NCI-H460 (cell line): ENCODE measurements around the gene CD177. TPM values are rescaled to one million over a fixed set of nuclear protein-coding genes. Genes with fewer than 3 reads are reported as not detected.
"Not testable (repeated sequence)": the region's sequence is repeated elsewhere in the genome, so short reads cannot be mapped to it uniquely, and the experiment has no call there.

ENCODE experiments used
- DNase-seq: peaks from one replicate; pipeline ENCODE4 v3.0.0-alpha.2; 2016; ENCODE audit warnings: low read depth; ENCODE audit errors: extremely low read depth
- total RNA-seq: library from RNA; depleted of rRNA; stranded (reverse); fragments of >200 nt; shearing (Covaris generic); gene quantifications from 2 replicates; pipeline ENCODE4 v1.2.3, GENCODE V29; 2014

CD177 gene
- total RNA-seq, 1 experiment from 2014 or later = not detected

DNA sequence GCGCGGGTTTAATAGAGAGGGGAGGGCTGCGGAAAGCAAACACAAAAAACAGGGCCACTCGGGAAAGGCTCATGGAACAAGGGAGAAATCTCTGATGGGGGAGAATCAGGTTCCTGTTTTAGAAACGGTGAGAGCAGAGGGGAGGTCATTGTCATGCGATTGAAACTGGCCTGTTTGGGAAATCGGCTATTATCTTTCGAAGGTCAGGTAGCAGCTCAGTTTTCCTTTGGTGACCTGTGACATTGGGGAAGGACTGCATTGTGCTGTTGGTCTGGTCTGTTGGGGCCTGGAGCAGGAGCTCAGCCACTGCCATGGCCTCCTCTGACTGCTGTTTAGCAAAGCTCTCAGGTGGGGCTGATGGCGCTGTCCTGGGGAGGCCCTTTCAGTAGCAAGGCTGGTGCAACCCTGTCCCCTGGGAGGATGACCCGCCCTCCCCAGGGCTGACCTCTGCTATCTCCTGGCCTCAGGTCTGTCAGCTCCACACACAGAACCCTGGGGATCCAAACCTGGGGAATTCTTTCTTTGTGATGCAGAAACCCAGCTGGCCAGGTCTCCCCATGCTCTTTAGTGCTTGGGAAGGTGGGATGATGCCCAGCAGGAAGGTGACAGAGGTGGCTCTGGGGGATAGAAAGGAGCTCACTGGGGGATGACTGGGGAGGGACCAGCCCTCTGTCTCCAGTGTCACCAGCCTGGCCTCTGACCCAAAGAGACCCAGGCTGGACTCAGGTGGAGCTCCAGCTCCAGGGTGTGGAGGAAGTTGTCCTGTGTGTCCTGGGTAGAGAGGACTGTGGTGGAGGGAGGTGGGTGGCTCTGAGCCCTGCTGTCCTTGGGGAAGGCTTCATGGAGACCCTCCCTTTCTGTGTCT lies 21.2 kb upstream of the CD177 start:
- DNase-seq = no peak

DNA sequence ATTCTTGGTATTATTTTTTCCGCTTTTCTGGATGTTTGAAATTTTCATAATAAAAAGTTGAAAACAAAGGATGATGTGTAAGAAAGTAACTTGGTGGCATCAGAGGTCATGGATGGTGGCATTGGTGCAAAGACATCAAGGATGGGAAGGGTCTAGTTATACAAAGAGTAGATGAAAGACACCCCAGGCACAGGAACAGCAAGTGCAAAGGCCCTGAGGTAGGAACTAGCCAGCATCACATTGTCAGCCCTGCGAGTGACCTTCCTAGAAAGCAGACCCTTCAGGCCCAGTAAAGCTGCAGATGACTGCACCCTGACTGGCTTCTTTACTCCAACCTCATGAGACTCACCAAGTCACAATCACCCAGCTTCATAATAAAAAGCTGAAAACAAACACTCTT lies 17.0 kb upstream of the CD177 start:
- not testable (repeated sequence) for DNase-seq

DNA sequence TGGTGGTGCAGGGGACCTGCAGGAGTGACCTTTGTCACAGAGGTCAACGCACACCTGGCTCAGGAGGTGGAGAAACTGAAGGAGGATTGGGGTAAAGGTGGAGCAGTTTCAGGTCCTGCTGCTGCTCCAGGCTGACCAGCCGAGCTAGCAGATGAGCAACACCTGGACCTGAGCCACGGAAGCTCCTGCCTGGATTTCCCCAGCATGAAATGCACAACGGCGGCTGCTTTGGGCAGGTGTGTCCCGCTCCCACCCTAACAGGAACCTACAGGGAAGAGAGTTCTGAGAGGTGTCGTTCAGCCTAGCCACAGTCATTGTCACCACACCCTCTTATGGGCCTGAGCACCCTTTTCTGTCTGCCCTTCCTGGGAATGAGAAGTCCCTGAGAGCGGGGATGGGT lies 15.7 kb upstream of the CD177 start:
- DNase-seq = no peak

DNA sequence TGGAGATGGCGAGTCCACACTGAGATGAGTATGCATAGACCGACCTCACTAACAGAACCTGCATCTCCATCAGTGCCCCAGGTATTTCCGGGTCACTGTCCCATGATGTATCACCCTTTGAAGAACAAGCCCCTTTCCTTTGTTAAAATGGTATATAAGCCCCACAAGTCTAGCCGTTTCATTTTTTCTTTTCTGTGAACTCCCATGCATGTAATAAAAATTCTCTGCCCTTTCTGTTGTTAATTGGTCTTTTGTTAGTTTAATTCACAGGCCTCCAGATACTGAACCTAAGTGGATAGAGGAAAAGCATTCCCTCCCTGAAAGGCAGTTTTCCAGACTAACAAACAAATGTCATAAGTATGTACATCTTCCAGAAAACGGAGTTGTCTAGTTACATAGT lies 15.0 kb upstream of the CD177 start:
- no peak for DNase-seq

GRCh38 chr19:43339243-43339930 lies 14.1 kb upstream of the CD177 start:
- DNase-seq = not testable (repeated sequence)

- DNase-seq = not testable (repeated sequence)
These were observed 13.4 kb upstream of the CD177 start for GRCh38 chr19:43340101-43340500.

- not testable (repeated sequence) for DNase-seq
These were observed 12.4 kb upstream of the CD177 start for GRCh38 chr19:43341098-43341497.

DNA sequence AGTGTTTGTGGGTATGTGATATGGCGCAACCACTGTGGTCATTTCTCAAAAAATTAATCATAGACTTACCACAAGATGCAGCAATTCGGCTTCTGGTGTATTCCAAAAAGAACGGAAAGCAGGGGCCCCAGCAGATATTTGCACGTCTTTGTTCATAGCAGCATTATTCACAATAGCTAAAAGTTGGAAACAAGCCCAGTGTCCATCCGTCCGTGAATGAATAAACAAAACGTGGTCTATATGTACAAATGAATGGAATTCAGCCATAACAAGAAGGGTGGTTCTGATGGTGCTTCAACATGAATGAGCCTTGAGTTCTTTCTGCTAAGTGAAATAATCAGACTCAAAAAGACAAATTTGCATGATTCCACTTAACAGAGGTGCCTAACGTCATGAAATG lies 11.4 kb upstream of the CD177 start:
- DNase-seq = not testable (repeated sequence)

DNA sequence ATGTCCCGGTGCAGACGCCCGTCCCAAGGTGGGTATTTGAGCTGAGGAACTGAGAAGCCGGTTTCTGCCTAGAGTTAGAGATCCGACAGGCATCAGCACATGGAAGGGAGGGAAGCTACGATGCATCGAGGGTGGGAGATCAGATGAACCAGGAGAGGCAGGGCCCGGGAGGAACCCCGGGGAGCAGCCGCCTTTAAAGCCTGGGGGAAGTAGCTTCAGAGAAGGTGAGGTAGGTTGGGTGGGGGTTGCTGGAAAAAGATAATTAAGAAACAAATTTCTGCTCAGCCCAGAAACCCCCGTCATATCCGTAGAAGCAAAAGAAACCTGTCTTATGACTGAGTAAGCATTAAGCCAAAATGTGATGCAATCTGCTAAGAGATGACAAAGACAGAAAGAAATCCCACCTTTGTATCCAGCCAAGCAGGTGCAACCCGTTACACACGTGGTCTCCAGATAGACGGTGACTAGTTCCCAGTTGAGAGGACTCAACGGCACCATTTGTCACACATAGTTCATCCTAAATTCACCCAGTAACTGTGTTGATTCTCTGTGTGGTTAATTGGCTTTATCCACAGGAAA lies 9.1 kb upstream of the CD177 start:
- not testable (repeated sequence) for DNase-seq

DNA sequence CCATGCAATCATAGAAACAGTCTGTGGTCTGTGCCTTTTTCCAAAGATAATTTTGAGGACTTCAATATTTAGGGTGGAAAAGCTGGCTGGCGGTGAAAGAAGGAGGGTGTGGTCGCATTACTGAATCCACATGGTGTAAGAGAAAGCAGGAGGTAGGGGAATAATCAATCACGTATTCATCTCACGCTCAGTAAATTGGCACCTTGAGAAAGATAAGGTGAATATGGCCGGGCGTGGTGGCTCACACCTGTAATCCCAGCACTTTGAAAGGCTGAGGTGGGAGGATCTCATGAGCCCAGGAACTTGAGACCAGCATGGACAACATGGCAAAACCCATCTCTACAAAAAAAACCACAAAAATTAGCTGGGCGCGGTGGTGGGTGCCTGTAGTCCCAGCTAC lies 3.7 kb upstream of the CD177 start:
- DNase-seq = not testable (repeated sequence)

GRCh38 chr19:43351998-43352746 lies 1.3 kb upstream of the CD177 start:
- no peak for DNase-seq

DNA sequence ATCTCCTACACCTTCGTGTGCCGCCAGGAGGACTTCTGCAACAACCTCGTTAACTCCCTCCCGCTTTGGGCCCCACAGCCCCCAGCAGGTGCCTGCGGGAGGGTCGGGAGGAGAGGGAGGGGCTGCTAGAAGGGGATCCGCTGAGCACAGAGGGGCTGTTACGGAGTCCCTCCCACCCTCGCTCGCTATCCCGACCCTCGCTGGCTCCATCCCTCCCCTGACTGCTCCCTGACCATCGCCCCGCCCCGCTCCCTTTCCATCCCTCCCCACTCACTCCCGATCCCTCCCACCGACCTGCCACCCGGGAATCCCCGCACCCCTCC lies 780 bp downstream of the CD177 start:
- DNase-seq = no peak

DNA sequence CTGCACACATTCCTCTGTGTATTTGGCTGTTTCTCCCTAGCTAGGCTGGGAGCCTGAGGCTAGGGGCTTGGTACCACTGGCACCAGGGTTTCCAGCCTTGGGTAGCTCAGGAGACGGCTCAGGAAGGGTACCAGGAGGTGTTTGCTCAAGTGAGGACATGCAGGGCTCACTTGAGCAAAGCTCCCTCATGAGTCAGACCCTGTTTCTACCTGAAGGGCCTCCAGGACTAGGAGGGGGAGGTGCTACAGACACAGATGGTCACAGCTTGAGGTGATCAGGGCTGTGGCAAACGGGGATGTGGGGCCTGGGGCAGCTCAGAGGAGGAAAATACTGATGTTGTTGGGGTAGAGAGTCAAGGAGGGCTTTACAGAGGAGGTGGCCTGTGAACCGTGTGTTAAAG lies 3.3 kb downstream of the CD177 start:
- DNase-seq = not testable (repeated sequence)

- DNase-seq = no peak
These were observed 8.7 kb downstream of the CD177 start for GRCh38 chr19:43362179-43362578.

- DNase-seq = no peak
These were observed 9.3 kb downstream of the CD177 start for GRCh38 chr19:43362745-43363144.

GRCh38 chr19:43365677-43366076 lies 12.2 kb downstream of the CD177 start:
- DNase-seq = not testable (repeated sequence)

DNA sequence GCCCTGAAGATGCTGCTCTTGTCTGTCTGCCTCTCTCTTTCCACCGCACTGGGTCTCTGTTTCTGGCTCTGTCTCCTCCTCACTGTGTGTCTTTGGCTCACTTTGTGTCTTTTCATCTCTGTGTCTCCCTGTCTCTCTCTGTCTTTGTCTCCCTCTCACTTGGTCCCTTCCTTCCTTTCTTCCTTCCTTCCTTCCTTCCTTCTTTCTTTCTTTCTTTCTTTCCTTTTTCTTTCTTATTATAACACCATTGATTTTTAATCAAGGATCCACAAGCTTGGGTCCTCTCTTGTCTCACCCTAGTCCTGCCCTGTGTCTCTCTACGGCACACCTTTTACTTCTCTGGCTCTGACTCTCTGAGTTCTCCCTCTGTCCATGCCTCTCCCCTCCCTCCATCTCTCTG lies 14.3 kb downstream of the CD177 start:
- DNase-seq = no peak

GRCh38 chr19:43368897-43369296 lies 15.4 kb downstream of the CD177 start:
- DNase-seq = not testable (repeated sequence)

GRCh38 chr19:43371909-43372308 lies 18.4 kb downstream of the CD177 start:
- DNase-seq = no peak

DNA sequence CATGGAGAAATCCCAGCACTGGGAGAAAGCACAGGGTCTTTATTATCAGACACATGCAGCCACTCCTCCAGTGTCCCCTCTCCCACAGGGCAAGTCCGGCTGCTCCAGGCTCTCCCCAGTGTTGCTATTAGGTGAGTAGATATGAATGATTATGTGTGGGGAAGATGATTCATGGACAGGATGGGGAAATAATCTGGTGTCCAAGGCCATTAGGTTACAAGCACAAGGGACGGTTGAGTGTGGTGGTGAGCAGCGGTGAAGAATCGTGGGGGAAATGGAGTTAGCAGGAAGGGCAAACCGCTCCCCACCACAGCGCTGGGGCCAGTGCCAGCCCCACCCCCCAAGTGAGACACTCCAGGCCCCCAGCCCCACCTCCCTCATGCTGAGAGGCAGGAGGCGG lies 19.0 kb downstream of the CD177 start:
- DNase-seq = no peak

DNA sequence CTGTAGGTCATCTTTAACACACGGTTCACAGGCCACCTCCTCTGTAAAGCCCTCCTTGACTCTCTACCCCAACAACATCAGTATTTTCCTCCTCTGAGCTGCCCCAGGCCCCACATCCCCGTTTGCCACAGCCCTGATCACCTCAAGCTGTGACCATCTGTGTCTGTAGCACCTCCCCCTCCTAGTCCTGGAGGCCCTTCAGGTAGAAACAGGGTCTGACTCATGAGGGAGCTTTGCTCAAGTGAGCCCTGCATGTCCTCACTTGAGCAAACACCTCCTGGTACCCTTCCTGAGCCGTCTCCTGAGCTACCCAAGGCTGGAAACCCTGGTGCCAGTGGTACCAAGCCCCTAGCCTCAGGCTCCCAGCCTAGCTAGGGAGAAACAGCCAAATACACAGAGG lies 24.1 kb downstream of the CD177 start:
- not testable (repeated sequence) for DNase-seq
